IPS DF 4.7 (cell line): ENCODE results near the gene SERPINB11.
"Not testable (repeated sequence)": the region's sequence is repeated elsewhere in the genome, so short reads cannot be mapped to it uniquely, and the experiment has no call there.

Experiments
- DNase-seq: peaks from one replicate; pipeline ENCODE4 v3.0.0-alpha.2; 2013; ENCODE audit warnings: low spot score; ENCODE audit errors: extremely low read depth

Gene SERPINB11

GRCh38 chr18:63725682-63726480 lies 23.1 kb downstream of the SERPINB11 start:
- DNase-seq, result no peak

GRCh38 chr18:63730773-63731172 lies 28.0 kb downstream of the SERPINB11 start:
- no peak for DNase-seq

GRCh38 chr18:63731215-63731614 lies 28.5 kb downstream of the SERPINB11 start:
- DNase-seq, result no peak

- no peak for DNase-seq
Observed at GRCh38 chr18:63736876-63737275, 34.1 kb downstream of the SERPINB11 start.

- DNase-seq, result no peak
Observed at GRCh38 chr18:63741769-63742168, 39.0 kb downstream of the SERPINB11 start.

GRCh38 chr18:63747006-63747405 lies 44.2 kb downstream of the SERPINB11 start:
- no peak for DNase-seq

- no peak for DNase-seq
Observed at GRCh38 chr18:63749489-63749888, 46.7 kb downstream of the SERPINB11 start.

- DNase-seq, result no peak
Observed at GRCh38 chr18:63752636-63753035, 49.9 kb downstream of the SERPINB11 start.

- DNase-seq, result no peak
Observed at GRCh38 chr18:63753676-63754075, 50.9 kb downstream of the SERPINB11 start.

- DNase-seq, result no peak
Observed at GRCh38 chr18:63757541-63757940, 54.8 kb downstream of the SERPINB11 start.

GRCh38 chr18:63758615-63759240 lies 56.0 kb downstream of the SERPINB11 start:
- DNase-seq, result no peak

GRCh38 chr18:63759786-63760185 lies 57.0 kb downstream of the SERPINB11 start:
- DNase-seq, result not testable (repeated sequence)

- DNase-seq, result no peak
Observed at GRCh38 chr18:63762518-63762917, 59.8 kb downstream of the SERPINB11 start.

GRCh38 chr18:63763831-63764600 lies 61.3 kb downstream of the SERPINB11 start:
- no peak for DNase-seq

GRCh38 chr18:63765837-63766236 lies 63.1 kb downstream of the SERPINB11 start:
- DNase-seq, result no peak
